ENCODE data around the gene DGKH. TPM values are rescaled to one million over a fixed set of nuclear protein-coding genes. Genes with fewer than 3 reads are reported as not detected.

DGKH gene
- total and polyA plus RNA-seq, 2 donors (not counting 1 experiment from before 2014, with no cell fraction given): 0.06 to 0.67 TPM

DNA sequence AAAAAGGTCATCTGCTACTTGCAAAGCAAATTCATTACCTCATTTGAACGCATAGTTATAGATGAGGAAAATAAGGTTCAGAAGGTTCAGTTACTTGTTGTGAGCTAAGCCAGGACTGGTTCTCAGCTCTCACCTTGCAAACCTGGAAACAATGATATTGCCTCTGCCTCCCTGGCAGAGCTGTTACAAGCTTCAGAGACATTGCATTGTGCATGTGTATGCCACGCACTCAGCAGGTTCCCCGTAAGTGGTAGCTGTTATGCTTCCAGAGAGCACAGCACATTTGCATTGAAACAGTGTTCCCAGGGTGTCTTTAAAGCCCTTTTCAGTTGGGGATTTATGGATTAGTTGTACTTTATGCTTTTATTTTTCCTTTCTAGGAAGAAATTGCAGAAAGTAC lies 80.6 kb downstream of the DGKH start:
- intact Hi-C loops (cut with micrococcal nuclease): no loop called here
- H3K27me3 ChIP-seq (replicated peaks in 1 of 4; ENCODE audit: control extremely low read depth in 1 of 4, control insufficient read depth in 3 of 4, insufficient read depth in 4 of 4, low read length in 3 of 4): no peaks in the 10 kb centered on the region
- H3K9ac ChIP-seq (ENCODE audit: low read length): no peak overlapping the region
- H3K4me1 ChIP-seq (ENCODE audit: control insufficient read depth in 2 of 2, insufficient read depth in 2 of 2, low read length in 2 of 2): no peaks in the 10 kb centered on the region
- Mint-ChIP-seq H3K27me3 (no peaks in the 10 kb centered on the region), H3K9me3 (ENCODE audit: insufficient read depth) (no peaks in the 10 kb centered on the region), H3K27ac (no peak overlapping the region), H3K4me3 (no peak overlapping the region), H3K4me1 (no peaks in the 10 kb centered on the region)
- no peak for DNase-seq
- ATAC-seq (ENCODE audit: low read depth): no peak
- no peak overlapping the region for H3K4me2 ChIP-seq (replicated peaks; ENCODE audit: low read depth, low read length, poor library complexity, severe bottlenecking)
- H4K20me1 ChIP-seq (ENCODE audit: control insufficient read depth, insufficient read depth, low read length, poor library complexity, severe bottlenecking): no peaks in the 10 kb centered on the region
- POLR2A ChIA-PET: no interaction called here
- TF ChIP-seq EZH2 (IDR thresholded peaks at IDR 0.05; ENCODE audit: borderline replicate concordance, insufficient read depth, low read depth, low read length, poor library complexity, severe bottlenecking) (no peak), CTCF (IDR thresholded peaks at IDR 0.05) (no peak)
- H3K9me3 ChIP-seq (ENCODE audit: control extremely low read depth in 1 of 3, control insufficient read depth in 2 of 3, insufficient read depth in 1 of 3, low read length in 2 of 3): no peaks in the 10 kb centered on the region
- H3K36me3 ChIP-seq (replicated peaks in 1 of 2; ENCODE audit: control extremely low read depth in 1 of 2, control insufficient read depth in 1 of 2, extremely low read depth in 1 of 2, insufficient read depth in 2 of 2, low read length in 1 of 2): no peaks in the 10 kb centered on the region
- no peak overlapping the region for H2AFZ ChIP-seq (ENCODE audit: insufficient read depth, low read depth, low read length, poor library complexity, severe bottlenecking)
- no peak overlapping the region for H3K27ac ChIP-seq (ENCODE audit: low read length in 2 of 2)
- WGBS (ENCODE audit: insufficient coverage): 79% methylated on average over 2 of the region's 3 CpGs
- no peaks in the 10 kb centered on the region for H3K79me2 ChIP-seq (ENCODE audit: control insufficient read depth, insufficient read depth, low read length)
- CTCF ChIA-PET: interaction anchor here (0.9 kb wide), 1 partner anchor 18 kb away, joined by 3 read pairs; no protein-coding TSS in a partner anchor
- no peak overlapping the region for H3K4me3 ChIP-seq (ENCODE audit: control extremely low read depth in 1 of 5, extremely low read depth in 1 of 5, insufficient read depth in 1 of 5, low read depth in 2 of 5, low read length in 4 of 5)

- no peak for ATAC-seq (ENCODE audit: low read depth)
- Histone ChIP-seq H3K36me3 (replicated peaks in 1 of 2; ENCODE audit: control extremely low read depth in 1 of 2, control insufficient read depth in 1 of 2, extremely low read depth in 1 of 2, insufficient read depth in 2 of 2, low read length in 1 of 2) (no peaks in the 10 kb centered on the region), H3K4me2 (replicated peaks; ENCODE audit: low read depth, low read length, poor library complexity, severe bottlenecking) (no peak overlapping the region), H3K79me2 (ENCODE audit: control insufficient read depth, insufficient read depth, low read length) (no peaks in the 10 kb centered on the region), H2AFZ (ENCODE audit: insufficient read depth, low read depth, low read length, poor library complexity, severe bottlenecking) (no peak overlapping the region), H3K4me3 (ENCODE audit: control extremely low read depth in 1 of 5, extremely low read depth in 1 of 5, insufficient read depth in 1 of 5, low read depth in 2 of 5, low read length in 4 of 5) (no peak overlapping the region), H3K4me1 (ENCODE audit: control insufficient read depth in 2 of 2, insufficient read depth in 2 of 2, low read length in 2 of 2) (no peaks in the 10 kb centered on the region), H3K9me3 (ENCODE audit: control extremely low read depth in 1 of 3, control insufficient read depth in 2 of 3, insufficient read depth in 1 of 3, low read length in 2 of 3) (no peaks in the 10 kb centered on the region), H3K27me3 (replicated peaks in 1 of 4; ENCODE audit: control extremely low read depth in 1 of 4, control insufficient read depth in 3 of 4, insufficient read depth in 4 of 4, low read length in 3 of 4) (no peaks in the 10 kb centered on the region), H3K9ac (ENCODE audit: low read length) (no peak overlapping the region), H3K27ac (ENCODE audit: low read length in 2 of 2) (no peak overlapping the region), H4K20me1 (ENCODE audit: control insufficient read depth, insufficient read depth, low read length, poor library complexity, severe bottlenecking) (no peaks in the 10 kb centered on the region)
- H3K27ac Mint-ChIP-seq: no peak overlapping the region
- no peak overlapping the region for H3K4me3 Mint-ChIP-seq
- DNase-seq: no peak
- H3K4me1 Mint-ChIP-seq: no peaks in the 10 kb centered on the region
- ChIA-PET POLR2A (no interaction called here), CTCF (no interaction called here)
- no peak for TF ChIP-seq EZH2 (IDR thresholded peaks at IDR 0.05; ENCODE audit: borderline replicate concordance, insufficient read depth, low read depth, low read length, poor library complexity, severe bottlenecking)
- TF ChIP-seq CTCF (IDR thresholded peaks at IDR 0.05): no peak
- no CpG with 5 or more reads among the region's 3 CpGs for WGBS (ENCODE audit: insufficient coverage)
- H3K9me3 Mint-ChIP-seq (ENCODE audit: insufficient read depth): peaks cover 2% of the 10 kb centered on the region
- H3K27me3 Mint-ChIP-seq: no peaks in the 10 kb centered on the region
- intact Hi-C loops (cut with micrococcal nuclease): no loop called here
Measured at GRCh38 chr13:42136518-42136917, 88.1 kb downstream of the DGKH start.

Measured in B cell (primary cell).